Kidney epithelial cell (primary cell): Measurements from ENCODE around the gene PUDP. TPM values are rescaled to one million over a fixed set of nuclear protein-coding genes. Genes with fewer than 3 reads are reported as not detected.

Source experiments
- DNase-seq: peaks from one replicate; pipeline ENCODE4 v3.0.0-alpha.2; 2010; ENCODE audit warnings: low read depth
- H3K27me3 ChIP-seq: 2 replicates; pipeline ENCODE4 v1.6.0; 2011; ENCODE audit warnings: low read length; ENCODE audit not compliant: control insufficient read depth, insufficient read depth
- H3K36me3 ChIP-seq: 2 replicates; pipeline ENCODE4 v1.5.1; 2011; ENCODE audit warnings: low read length; ENCODE audit not compliant: control insufficient read depth, insufficient read depth
- H3K4me3 ChIP-seq: 2 replicates; pipeline ENCODE4 v1.5.1; 2011; ENCODE audit warnings: low read depth, mild to moderate bottlenecking, control low read depth, low read length
- total RNA-seq: library from RNA; depleted of rRNA; stranded (reverse); fragments of >200 nt; gene quantifications from 2 replicates; pipeline ENCODE4 v1.2.3, GENCODE V29; 2015
- TF ChIP-seq, protein P1 (sequence below): IDR thresholded peaks from 2 replicates; pipeline ENCODE4 v1.5.1; 2011; ENCODE audit warnings: mild to moderate bottlenecking, moderate library complexity, low read length, control low read depth, inconsistent platforms; ENCODE audit not compliant: insufficient read depth, poor library complexity, severe bottlenecking

The PUDP gene
- total RNA-seq, 1 donor from 2014 or later: 14.6 TPM

DNA sequence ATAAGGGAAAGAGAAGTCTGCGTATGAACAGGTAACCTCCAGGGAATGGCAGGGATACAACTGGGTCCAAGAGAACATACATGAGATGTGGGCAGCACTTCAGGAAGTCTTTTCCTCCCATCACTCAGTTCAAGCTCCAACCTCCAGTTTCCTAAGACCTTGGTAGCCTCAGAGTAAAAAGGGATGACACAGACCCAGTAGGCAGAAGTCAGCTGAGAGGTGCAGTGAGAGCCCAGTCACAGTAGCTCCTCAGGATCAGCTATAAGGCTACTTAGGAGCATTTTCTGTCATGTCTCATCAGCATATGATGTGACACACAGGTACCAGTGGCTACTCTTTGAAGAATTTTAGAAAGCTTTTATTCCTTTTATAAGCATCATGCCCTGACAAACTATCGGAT lies 13.0 kb downstream of the PUDP start:
- H3K4me3 ChIP-seq: no peak overlapping the region
- DNase-seq: no peak
- TF ChIP-seq, protein P1, sequence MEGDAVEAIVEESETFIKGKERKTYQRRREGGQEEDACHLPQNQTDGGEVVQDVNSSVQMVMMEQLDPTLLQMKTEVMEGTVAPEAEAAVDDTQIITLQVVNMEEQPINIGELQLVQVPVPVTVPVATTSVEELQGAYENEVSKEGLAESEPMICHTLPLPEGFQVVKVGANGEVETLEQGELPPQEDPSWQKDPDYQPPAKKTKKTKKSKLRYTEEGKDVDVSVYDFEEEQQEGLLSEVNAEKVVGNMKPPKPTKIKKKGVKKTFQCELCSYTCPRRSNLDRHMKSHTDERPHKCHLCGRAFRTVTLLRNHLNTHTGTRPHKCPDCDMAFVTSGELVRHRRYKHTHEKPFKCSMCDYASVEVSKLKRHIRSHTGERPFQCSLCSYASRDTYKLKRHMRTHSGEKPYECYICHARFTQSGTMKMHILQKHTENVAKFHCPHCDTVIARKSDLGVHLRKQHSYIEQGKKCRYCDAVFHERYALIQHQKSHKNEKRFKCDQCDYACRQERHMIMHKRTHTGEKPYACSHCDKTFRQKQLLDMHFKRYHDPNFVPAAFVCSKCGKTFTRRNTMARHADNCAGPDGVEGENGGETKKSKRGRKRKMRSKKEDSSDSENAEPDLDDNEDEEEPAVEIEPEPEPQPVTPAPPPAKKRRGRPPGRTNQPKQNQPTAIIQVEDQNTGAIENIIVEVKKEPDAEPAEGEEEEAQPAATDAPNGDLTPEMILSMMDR: no peak
- H3K27me3 ChIP-seq: no peaks in the 10 kb centered on the region
- H3K36me3 ChIP-seq: no peaks in the 10 kb centered on the region

GRCh38 chrX:7133050-7133440 lies 14.9 kb downstream of the PUDP start:
- no peak overlapping the region for H3K4me3 ChIP-seq
- DNase-seq: no peak
- TF ChIP-seq, protein P1: no peak

DNA sequence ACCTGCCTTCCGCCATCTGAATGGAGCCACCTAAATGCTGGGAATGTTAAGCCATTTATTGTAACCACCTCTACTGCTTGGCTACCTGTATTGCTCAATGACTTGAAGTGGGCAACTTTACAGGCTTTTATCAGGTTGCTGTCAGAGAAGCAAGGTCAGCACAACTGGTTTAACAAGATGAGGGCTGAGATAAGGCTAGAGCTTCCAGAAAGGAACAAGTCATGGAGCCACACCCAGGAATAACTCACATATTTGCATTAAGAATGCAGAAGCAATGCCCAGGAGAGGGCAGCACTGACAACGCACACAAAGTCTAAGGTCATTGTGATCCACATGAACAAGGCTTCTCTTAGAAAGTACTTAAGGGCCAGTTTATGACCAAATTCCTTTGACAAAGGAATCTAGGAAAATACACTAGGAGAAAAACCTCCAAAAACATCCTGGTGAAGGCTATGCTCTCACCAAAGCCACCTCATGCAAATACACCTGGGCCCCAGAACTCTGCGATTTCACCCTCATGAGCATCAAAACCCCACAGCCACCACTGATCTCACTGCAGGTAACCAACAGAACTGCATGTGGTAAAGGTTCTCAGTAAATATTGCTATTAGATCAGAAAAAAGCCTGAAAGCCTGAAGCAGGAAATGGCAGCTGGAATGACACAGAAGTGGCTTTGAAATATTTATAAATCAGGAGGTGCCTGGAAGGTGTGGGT lies 15.5 kb downstream of the PUDP start:
- Histone ChIP-seq H3K27me3 (no peaks in the 10 kb centered on the region), H3K36me3 (no peaks in the 10 kb centered on the region), H3K4me3 (no peak overlapping the region)
- peak; percentile 71 for DNase-seq
- TF ChIP-seq, protein P1: peak; percentile 63

More at GRCh38 chrX:7133050-7133440, 14.9 kb downstream of the PUDP start:
- H3K36me3 ChIP-seq: no peaks in the 10 kb centered on the region
- H3K27me3 ChIP-seq: no peaks in the 10 kb centered on the region

DNA sequence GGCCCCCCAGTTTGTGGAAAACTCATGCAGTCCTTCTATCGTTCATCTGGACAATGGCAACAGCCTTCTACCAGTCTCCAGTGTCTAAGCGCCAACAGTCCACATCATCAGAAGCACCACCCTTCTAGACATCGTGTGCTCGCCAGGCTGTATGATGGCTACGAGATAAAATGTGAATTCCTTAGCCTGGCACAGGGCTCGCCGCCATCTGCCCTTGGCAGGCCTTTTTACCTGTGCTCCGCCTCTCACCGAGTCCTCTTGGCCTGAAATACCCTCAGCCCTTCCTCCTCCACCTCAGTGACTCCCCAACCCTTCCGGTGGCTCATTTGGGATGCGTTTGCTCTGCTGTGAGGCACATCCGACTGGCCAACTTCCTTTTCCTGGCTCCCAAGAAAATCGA lies 16.3 kb downstream of the PUDP start:
- no peak for DNase-seq
- Histone ChIP-seq H3K4me3 (no peak overlapping the region), H3K36me3 (no peaks in the 10 kb centered on the region), H3K27me3 (no peaks in the 10 kb centered on the region)
- TF ChIP-seq, protein P1: no peak

DNA sequence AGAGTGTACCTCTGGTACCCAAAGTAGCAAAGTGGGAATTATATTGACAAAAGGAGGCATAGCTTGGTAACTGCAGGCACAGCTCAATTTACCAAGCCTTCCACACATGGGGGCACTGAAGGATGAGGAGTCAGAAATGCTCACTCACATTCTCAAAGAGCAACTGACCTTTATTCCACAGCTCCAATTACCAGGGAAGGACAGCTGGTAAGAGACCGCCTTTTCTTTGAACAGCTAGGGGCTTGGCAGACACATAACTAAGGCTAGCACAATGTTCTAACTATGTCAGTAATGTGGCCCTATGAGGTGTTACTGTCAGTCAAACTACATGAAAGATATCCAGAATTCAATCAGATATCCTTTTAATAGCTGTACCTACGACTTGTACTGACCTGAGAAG lies 20.9 kb downstream of the PUDP start:
- no peak for DNase-seq
- no peak overlapping the region for H3K4me3 ChIP-seq
- H3K36me3 ChIP-seq: no peaks in the 10 kb centered on the region
- H3K27me3 ChIP-seq: no peaks in the 10 kb centered on the region
- TF ChIP-seq, protein P1: no peak

GRCh38 chrX:7120878-7121219 lies 27.1 kb downstream of the PUDP start:
- Histone ChIP-seq H3K36me3 (no peaks in the 10 kb centered on the region), H3K27me3 (no peaks in the 10 kb centered on the region), H3K4me3 (no peak overlapping the region)
- TF ChIP-seq, protein P1: no peak
- DNase-seq: no peak
